HepG2 (cell line): Measurements from ENCODE around the gene N4BP2L1. TPM values are rescaled to one million over a fixed set of nuclear protein-coding genes. Genes with fewer than 3 reads are reported as not detected.

ENCODE experiments used
- ARID2 ChIP-seq: sonication (generic); formaldehyde crosslinking; IDR thresholded peaks from 2 replicates; pipeline ENCODE4 v1.8.1; 2022; ENCODE audit warnings: mild to moderate bottlenecking, missing genetic modification reagents, borderline replicate concordance
- CAMTA2 ChIP-seq: sonication (generic); formaldehyde crosslinking; IDR thresholded peaks from 2 replicates; pipeline ENCODE4 v1.4.0; 2020; ENCODE audit warnings: mild to moderate bottlenecking, missing genetic modification reagents, borderline replicate concordance
- CBFB ChIP-seq: sonication (generic); formaldehyde crosslinking; IDR thresholded peaks from 2 replicates; pipeline ENCODE4 v1.4.0; 2020; ENCODE audit warnings: missing genetic modification reagents
- CENPBD1 ChIP-seq: sonication (generic); formaldehyde crosslinking; IDR thresholded peaks from 2 replicates; pipeline ENCODE4 v1.8.0; 2022; ENCODE audit warnings: missing genetic modification reagents, low read depth, mild to moderate bottlenecking, borderline replicate concordance
- DNMT1 ChIP-seq: sonication (generic); formaldehyde crosslinking; IDR thresholded peaks from 2 replicates; pipeline ENCODE4 v1.5.1; 2020; ENCODE audit warnings: mild to moderate bottlenecking, missing genetic modification reagents
- MBNL3 ChIP-seq: fragments of 250-450 bp; sonication (Bioruptor Pico); conservative IDR thresholded peaks from 2 replicates; pipeline ENCODE4 v1.8.0; 2022; ENCODE audit warnings: mild to moderate bottlenecking, inconsistent platforms
- MEIS1 ChIP-seq: sonication (generic); formaldehyde crosslinking; IDR thresholded peaks from 2 replicates; pipeline ENCODE4 v1.9.0; 2021; ENCODE audit warnings: mild to moderate bottlenecking, missing genetic modification reagents, moderate library complexity, borderline replicate concordance
- POGK ChIP-seq: sonication (generic); formaldehyde crosslinking; conservative IDR thresholded peaks from 2 replicates; pipeline ENCODE4 v1.8.0; 2022; ENCODE audit warnings: mild to moderate bottlenecking, moderate library complexity, missing genetic modification reagents
- SCMH1 ChIP-seq: sonication (generic); formaldehyde crosslinking; IDR thresholded peaks from 2 replicates; pipeline ENCODE4 v1.9.0; 2021; ENCODE audit warnings: missing genetic modification reagents, mild to moderate bottlenecking, borderline replicate concordance
- TRIM22 ChIP-seq: fragments of 450-650 bp; IDR thresholded peaks from 2 replicates; pipeline ENCODE4 v1.6.1; 2017
- U2AF1 ChIP-seq: fragments of 200-400 bp; formaldehyde crosslinking; optimal IDR thresholded peaks from 2 replicates; pipeline ENCODE3; 2017; ENCODE audit warnings: mild to moderate bottlenecking, low read depth, low read length
- ZBTB49 ChIP-seq: sonication (generic); formaldehyde crosslinking; IDR thresholded peaks from 2 replicates; pipeline ENCODE4 v1.4.0; 2020; ENCODE audit warnings: missing genetic modification reagents, borderline replicate concordance
- ZNF180 ChIP-seq: sonication (generic); formaldehyde crosslinking; IDR thresholded peaks from 2 replicates; pipeline ENCODE4 v1.4.0; 2020; ENCODE audit warnings: low read depth, missing genetic modification reagents, borderline replicate concordance
- ZNF232 ChIP-seq: sonication (generic); formaldehyde crosslinking; IDR thresholded peaks from 2 replicates; pipeline ENCODE4 v1.4.0; 2020; ENCODE audit warnings: missing genetic modification reagents, borderline replicate concordance
- ZNF343 ChIP-seq: sonication (generic); formaldehyde crosslinking; IDR thresholded peaks from 2 replicates; pipeline ENCODE4 v1.4.0; 2020; ENCODE audit warnings: mild to moderate bottlenecking, missing genetic modification reagents
- ZNF512B ChIP-seq: sonication (generic); formaldehyde crosslinking; IDR thresholded peaks from 2 replicates; pipeline ENCODE4 v1.5.1; 2020; ENCODE audit warnings: missing genetic modification reagents, mild to moderate bottlenecking, borderline replicate concordance
- ZNF567 ChIP-seq: sonication (generic); formaldehyde crosslinking; IDR thresholded peaks from 2 replicates; pipeline ENCODE4 v1.8.1; 2023; ENCODE audit warnings: mild to moderate bottlenecking, missing genetic modification reagents, borderline replicate concordance
- ZNF598 ChIP-seq: sonication (generic); formaldehyde crosslinking; IDR thresholded peaks from 2 replicates; pipeline ENCODE4 v1.5.1; 2020; ENCODE audit warnings: mild to moderate bottlenecking, missing genetic modification reagents, borderline replicate concordance
- ZNF747 ChIP-seq: sonication (generic); formaldehyde crosslinking; IDR thresholded peaks from 2 replicates; pipeline ENCODE4 v1.8.1; 2023; ENCODE audit warnings: missing genetic modification reagents, mild to moderate bottlenecking, borderline replicate concordance
- ZSCAN9 ChIP-seq: IDR thresholded peaks from 2 replicates; pipeline ENCODE4 v1.6.1; 2016; ENCODE audit warnings: borderline replicate concordance
- polyA plus RNA-seq, 8 experiments: library from polyadenylated mRNA; depleted of rRNA in 3 of 8; stranded (reverse) in 7 of 8; unstranded in 1 of 8; fragments of >200 nt; fragmentation: Illumina TruSeq in 4 of 8; extraction: Trizol in 4 of 8; gene quantifications; 2 replicates each; pipeline versions ENCODE4 v1.2.1 to v1.2.3, GENCODE V29; 2011 to 2016; ENCODE audit warnings: low read depth in 4 of 8, missing spikeins in 1 of 8, mixed read lengths in 1 of 8; ENCODE audit not compliant: insufficient read depth in 1 of 8
- total RNA-seq, 5 experiments: library from RNA; depleted of rRNA; stranded (reverse); fragments of >200 nt; fragmentation: Illumina TruSeq; extraction: Trizol; gene quantifications; 2 replicates each; pipeline ENCODE4 v1.2.3, GENCODE V29; 2016; ENCODE audit warnings: low read depth in 1 of 5

N4BP2L1 gene
- total and polyA plus RNA-seq, 2 of the 13 experiments (the other 11 are each of a cell fraction or from before 2014, with no cell fraction given): 13.2 to 34.5 TPM

- TF ChIP-seq ARID2 (CRISPR knock-in tag) (no peak), ZNF232 (peak; percentile 77; the same call in 1 of the 2 replicates), ZBTB49 (CRISPR knock-in tag) (no peak), ZSCAN9 (no peak), ZNF180 (CRISPR knock-in tag) (no peak), ZNF343 (CRISPR knock-in tag) (no peak), CAMTA2 (CRISPR knock-in tag) (no peak), MBNL3 (CRISPR knock-in tag) (no peak), TRIM22 (no peak), CBFB (CRISPR knock-in tag) (no peak), CENPBD1 (0 out of 2 replicates have a peak, but pooled peaks have one; percentile 29), MEIS1 (CRISPR knock-in tag) (0 out of 2 replicates have a peak, but pooled peaks have one; percentile 28), ZNF747 (CRISPR knock-in tag) (no peak; the same call in 1 of the 2 replicates), ZNF512B (CRISPR knock-in tag) (no peak), ZNF567 (CRISPR knock-in tag) (no peak), SCMH1 (no peak), POGK (CRISPR knock-in tag) (no peak), U2AF1 (no peak), ZNF598 (CRISPR knock-in tag) (0 out of 2 replicates have a peak, but pooled peaks have one; percentile 55), DNMT1 (CRISPR knock-in tag) (no peak)
Observed at GRCh38 chr13:32454886-32455593, 27.1 kb upstream of the N4BP2L1 start (continued).
